ENCODE data around the gene ATP6V1G1. TPM values are rescaled to one million over a fixed set of nuclear protein-coding genes. Genes with fewer than 3 reads are reported as not detected.

ATP6V1G1 gene
- total and polyA plus RNA-seq, 2 experiments from 2014 or later: 166 to 509 TPM

- no peak overlapping the region for H3K4me3 Mint-ChIP-seq
- no peaks in the 10 kb centered on the region for H3K4me1 Mint-ChIP-seq
- Histone ChIP-seq H3K27ac (ENCODE audit: low read depth) (no peak overlapping the region), H3K4me3 (no peak overlapping the region), H3F3A (replicated peaks; ENCODE audit: low read depth) (no peaks in the 10 kb centered on the region), H3K9me2 (ENCODE audit: insufficient read depth) (no peaks in the 10 kb centered on the region), H3K27me3 (ENCODE audit: insufficient read depth) (no peaks in the 10 kb centered on the region), H3K36me3 (ENCODE audit: insufficient read depth) (no peaks in the 10 kb centered on the region; the same call in 1 of the 2 replicates), H2AFZ (no peak overlapping the region), H3K79me2 (replicated peaks; ENCODE audit: insufficient read depth) (no peaks in the 10 kb centered on the region), H4K20me1 (replicated peaks; ENCODE audit: insufficient read depth) (no peaks in the 10 kb centered on the region), H3K4me2 (no peak overlapping the region), H3K4me1 (ENCODE audit: insufficient read depth) (no peaks in the 10 kb centered on the region)
- ATAC-seq (no peak), DNase-seq (ENCODE audit: low spot score) (no peak)
- peaks cover 2% of the 10 kb centered on the region for H3K27me3 Mint-ChIP-seq (ENCODE audit: insufficient read depth, low read depth, poor library complexity)
- TF ChIP-seq CTCF (conservative IDR thresholded peaks at IDR 0.05; ENCODE audit: low read depth in 2 of 2) (no peak), EZH2phosphoT487 (IDR thresholded peaks at IDR 0.05; ENCODE audit: unreplicated experiment) (no peak), ETS1 (IDR thresholded peaks at IDR 0.05) (no peak), REST (IDR thresholded peaks at IDR 0.05; ENCODE audit: unreplicated experiment) (no peak), JUNB (IDR thresholded peaks at IDR 0.05; ENCODE audit: unreplicated experiment) (no peak), ZNF331 (CRISPR knock-in tag; IDR thresholded peaks at IDR 0.05; ENCODE audit: low read depth) (no peak), CREB1 (CRISPR knock-in tag; IDR thresholded peaks at IDR 0.05; ENCODE audit: low read depth) (no peak), STAT1 (IDR thresholded peaks at IDR 0.05; ENCODE audit: unreplicated experiment) (no peak)
- peaks cover 34% of the 10 kb centered on the region for H3K36me3 Mint-ChIP-seq (ENCODE audit: low read depth)
- H3K27ac Mint-ChIP-seq: no peak overlapping the region
- no peaks in the 10 kb centered on the region for H3K9me3 Mint-ChIP-seq
Observed at GRCh38 chr9:114627553-114627952, 40.0 kb downstream of the ATP6V1G1 start.

- no peaks in the 10 kb centered on the region for H3F3A ChIP-seq (replicated peaks; ENCODE audit: low read depth)
Observed at GRCh38 chr9:114629563-114630090, 42.1 kb downstream of the ATP6V1G1 start.

More at GRCh38 chr9:114629563-114630090, 42.1 kb downstream of the ATP6V1G1 start:
- ATAC-seq (no peak), DNase-seq (ENCODE audit: low spot score) (no peak)
- no peak for TF ChIP-seq EZH2phosphoT487 (IDR thresholded peaks at IDR 0.05; ENCODE audit: unreplicated experiment)
- no peak for TF ChIP-seq JUNB (IDR thresholded peaks at IDR 0.05; ENCODE audit: unreplicated experiment)
- no peak for TF ChIP-seq EZH2 (IDR thresholded peaks at IDR 0.05; ENCODE audit: low read depth, unreplicated experiment)
- no peak for TF ChIP-seq CTCF (conservative IDR thresholded peaks at IDR 0.05; ENCODE audit: low read depth in 2 of 2)
- no peak for TF ChIP-seq ZNF331 (CRISPR knock-in tag; IDR thresholded peaks at IDR 0.05; ENCODE audit: low read depth)
- H2AFZ ChIP-seq: no peak overlapping the region
- no peaks in the 10 kb centered on the region for H3K79me2 ChIP-seq (replicated peaks; ENCODE audit: insufficient read depth)
- Mint-ChIP-seq H3K36me3 (ENCODE audit: low read depth) (peaks cover 45% of the 10 kb centered on the region), H3K4me3 (no peak overlapping the region), H3K9me3 (no peaks in the 10 kb centered on the region), H3K27me3 (ENCODE audit: insufficient read depth, low read depth, poor library complexity) (peaks cover 2% of the 10 kb centered on the region), H3K4me1 (no peaks in the 10 kb centered on the region), H3K27ac (no peak overlapping the region)
- no peaks in the 10 kb centered on the region for H3K27me3 ChIP-seq (ENCODE audit: insufficient read depth)
- H3K4me2 ChIP-seq: no peak overlapping the region
- no peaks in the 10 kb centered on the region for H3K4me1 ChIP-seq (ENCODE audit: insufficient read depth)
- no peaks in the 10 kb centered on the region for H3K9me2 ChIP-seq (ENCODE audit: insufficient read depth)
- H3K36me3 ChIP-seq (ENCODE audit: insufficient read depth): no peaks in the 10 kb centered on the region; the same call in 1 of the 2 replicates
- H3K27ac ChIP-seq (ENCODE audit: low read depth): no peak overlapping the region
- H4K20me1 ChIP-seq (replicated peaks; ENCODE audit: insufficient read depth): no peaks in the 10 kb centered on the region
- H3K4me3 ChIP-seq: no peak overlapping the region
